CD4-positive, alpha-beta T cell treated with Interleukin-1 beta for 1 hour (primary cell): Measurements from ENCODE around the gene LTBP1.

Experiments
- DNase-seq, 2 donors: peaks; one replicate each; pipeline ENCODE4 v3.0.0-alpha.2; 2020 to 2022

The LTBP1 gene

GRCh38 chr2:33121416-33121815, 174.7 kb downstream of the LTBP1 start:
- DNase-seq: no peak

DNA sequence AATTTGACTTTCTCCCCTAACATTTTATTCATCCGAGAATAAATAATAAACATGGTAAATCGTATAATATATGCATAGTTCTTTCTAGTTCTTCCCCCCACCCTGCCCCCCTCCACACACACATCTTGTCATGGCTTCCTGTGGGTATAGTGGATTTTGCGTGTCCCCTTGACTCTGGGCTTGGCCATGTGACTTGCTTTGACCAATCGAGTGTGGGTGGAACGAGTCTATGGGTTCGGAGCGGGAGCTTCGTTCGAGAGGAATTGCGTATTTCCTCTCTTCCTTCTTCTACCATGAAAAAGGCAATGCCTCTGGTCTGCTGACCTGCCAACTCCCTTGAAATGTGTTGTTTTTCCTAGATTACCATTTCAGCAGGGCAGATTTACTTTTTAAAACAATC, 175.2 kb downstream of the LTBP1 start:
- no peak for DNase-seq

DNA sequence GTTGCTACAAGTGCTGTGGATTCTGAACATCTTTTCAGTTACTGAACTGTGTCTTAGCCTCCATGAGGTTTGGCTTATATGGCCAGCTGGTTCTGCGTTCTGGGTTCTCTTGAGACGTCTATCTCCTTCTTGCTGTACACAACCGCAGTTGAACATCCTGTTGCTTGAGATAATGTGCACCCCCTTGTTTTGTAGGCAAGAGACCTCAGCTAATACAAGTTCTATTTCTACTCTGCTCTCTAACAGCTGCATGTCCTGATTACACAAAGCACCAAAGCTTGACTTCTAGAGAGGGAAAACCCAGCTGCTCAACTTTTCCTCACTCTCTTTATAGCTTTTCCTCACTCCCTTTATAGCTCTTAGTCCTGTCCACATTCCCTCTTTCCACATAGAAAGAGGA, 176.0 kb downstream of the LTBP1 start:
- no peak for DNase-seq

DNA sequence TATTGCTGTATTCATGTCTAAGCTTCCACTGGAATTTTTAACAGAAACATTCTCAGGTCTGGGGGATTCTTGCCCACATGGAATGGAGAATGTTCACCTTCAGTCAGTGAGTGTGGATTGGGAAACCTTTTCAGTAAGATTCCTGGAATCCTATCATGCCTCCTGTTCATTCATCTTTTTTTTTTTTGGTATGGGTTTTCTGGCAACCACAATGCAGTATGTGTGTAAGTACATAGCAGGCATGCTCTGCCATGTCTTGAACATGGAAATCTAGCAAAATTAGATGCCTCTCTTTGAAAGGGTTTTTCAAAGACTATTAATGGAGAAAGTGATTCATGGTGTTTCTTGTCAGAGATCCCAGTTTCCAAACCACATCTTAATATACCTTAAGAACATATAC, 176.5 kb downstream of the LTBP1 start:
- no peak for DNase-seq

DNA sequence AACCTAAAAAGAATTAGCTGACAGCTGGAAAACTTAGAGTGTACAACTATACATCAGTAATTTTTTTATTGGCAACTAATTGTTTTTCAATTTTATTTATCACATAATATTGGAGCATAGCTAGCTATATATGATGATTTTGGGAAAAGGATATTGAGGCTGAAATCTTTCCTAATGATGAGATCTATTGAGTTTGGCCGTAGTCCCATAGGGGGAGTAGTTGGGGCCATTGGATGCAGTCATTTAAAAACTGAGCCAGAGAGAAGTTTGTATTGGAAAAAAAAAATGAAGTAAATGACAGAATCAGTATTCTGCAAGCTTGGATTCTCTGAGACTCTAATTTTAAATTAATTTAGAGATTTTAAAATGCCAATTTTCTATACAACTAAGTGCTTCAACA, 179.8 kb downstream of the LTBP1 start:
- no peak for DNase-seq

GRCh38 chr2:33126958-33127357, 180.2 kb downstream of the LTBP1 start:
- DNase-seq: no peak

DNA sequence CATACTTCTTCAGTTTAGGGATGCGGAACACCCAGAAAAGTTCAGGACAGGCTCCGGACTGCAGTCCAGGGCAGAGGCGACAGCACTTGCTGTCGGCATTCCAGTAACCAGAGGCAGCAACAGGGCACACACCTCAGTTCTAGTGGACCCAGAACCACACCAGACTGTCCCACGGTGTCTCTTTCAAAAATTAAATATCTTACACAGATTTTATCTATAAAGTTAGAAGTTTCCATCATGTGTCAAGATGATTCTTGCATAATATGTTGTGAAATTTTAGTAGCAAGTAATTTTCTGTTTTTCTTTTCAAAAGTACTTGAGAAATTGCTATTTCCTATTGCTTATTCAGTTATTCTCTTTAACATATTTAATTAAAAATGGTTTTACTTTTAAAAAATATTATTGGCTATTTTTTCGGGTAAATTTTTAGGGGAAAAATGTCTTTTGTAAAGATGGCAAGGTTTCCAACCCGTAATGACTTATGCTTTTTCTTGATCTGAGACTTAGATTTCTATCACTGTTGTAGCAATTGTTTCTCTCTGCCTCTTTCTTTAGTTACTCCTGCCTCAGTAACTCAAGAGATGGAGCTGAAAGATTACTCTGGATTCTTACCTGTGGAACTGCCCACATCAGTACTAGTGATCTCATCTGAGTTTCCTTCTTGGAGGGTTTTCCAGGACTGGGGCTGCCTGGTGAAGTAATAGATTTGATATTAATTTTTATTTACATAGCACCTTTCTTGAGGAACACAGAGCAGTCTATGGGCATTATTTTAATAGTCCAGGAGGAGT, 182.7 kb downstream of the LTBP1 start:
- no peak for DNase-seq

- no peak for DNase-seq
Observed at GRCh38 chr2:33130054-33130447, 183.3 kb downstream of the LTBP1 start.

- DNase-seq: no peak
Observed at GRCh38 chr2:33130544-33130943, 183.8 kb downstream of the LTBP1 start.

- no peak for DNase-seq
Observed at GRCh38 chr2:33131111-33131510, 184.4 kb downstream of the LTBP1 start.

- no peak for DNase-seq
Observed at GRCh38 chr2:33131749-33132148, 185.0 kb downstream of the LTBP1 start.

GRCh38 chr2:33133454-33133952, 186.8 kb downstream of the LTBP1 start:
- DNase-seq: no peak

DNA sequence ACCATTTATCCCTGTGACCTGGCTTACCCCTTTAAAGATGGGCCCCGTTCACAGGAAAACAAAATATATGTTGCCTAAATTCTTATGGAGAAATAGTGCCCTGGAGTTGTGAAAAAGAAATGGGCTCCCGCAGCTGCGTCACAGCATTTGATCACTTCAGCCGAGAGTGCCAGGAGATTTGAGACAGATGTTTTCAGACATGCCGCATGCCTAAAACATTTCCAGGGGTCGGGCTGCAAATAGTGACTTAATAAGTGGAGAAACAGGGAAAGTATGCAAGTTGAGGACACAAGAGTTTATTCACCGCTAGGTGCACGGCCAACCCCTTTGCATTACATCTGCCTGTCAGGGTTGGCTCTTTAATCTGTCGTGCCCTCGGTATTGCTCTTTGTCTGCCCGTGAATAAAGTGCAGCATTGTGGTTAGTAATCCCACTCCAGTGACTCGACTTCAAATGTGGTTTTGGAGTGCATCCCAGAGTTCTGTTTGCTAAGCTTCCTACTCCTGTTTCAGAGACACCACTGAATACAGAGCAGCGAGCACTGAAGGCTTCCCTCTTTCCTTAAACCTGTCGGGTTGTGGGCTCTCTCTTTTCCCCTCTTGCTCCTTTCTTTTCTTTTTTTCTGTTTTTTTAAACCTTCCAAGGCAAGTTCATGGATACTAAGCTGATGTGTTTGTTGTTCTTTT, 187.5 kb downstream of the LTBP1 start:
- no peak for DNase-seq

DNA sequence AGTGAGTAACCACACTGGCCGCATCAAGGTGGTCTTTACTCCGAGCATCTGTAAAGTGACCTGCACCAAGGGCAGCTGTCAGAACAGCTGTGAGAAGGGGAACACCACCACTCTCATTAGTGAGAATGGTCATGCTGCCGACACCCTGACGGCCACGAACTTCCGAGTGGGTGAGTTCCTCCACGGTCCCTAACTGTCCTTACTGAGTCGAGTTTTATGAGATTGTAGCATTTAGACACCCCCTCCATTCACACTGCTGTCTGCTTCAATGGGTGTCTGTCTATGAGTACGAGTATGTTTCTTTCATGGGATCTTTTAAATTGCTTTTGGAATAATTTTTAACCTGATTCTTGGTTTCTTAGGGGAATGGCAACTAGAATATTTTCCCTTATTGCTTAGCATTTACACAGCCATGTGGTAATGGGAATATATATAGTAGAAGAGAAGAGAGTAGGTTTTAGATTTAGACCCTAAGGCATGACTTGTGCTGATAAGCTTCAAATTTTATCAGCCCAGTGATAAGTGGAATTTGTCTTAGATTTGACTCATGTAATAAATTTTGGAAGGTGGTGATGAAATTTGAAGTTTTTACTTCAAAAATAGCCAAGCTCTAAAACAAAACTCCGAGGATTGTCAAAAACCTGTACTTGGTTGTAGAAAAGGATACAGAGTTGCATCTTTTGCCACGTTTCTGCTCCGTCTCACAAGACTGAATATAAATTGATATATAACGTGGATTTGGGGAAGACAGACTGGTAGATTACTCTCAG, 188.2 kb downstream of the LTBP1 start:
- DNase-seq: no peak

DNA sequence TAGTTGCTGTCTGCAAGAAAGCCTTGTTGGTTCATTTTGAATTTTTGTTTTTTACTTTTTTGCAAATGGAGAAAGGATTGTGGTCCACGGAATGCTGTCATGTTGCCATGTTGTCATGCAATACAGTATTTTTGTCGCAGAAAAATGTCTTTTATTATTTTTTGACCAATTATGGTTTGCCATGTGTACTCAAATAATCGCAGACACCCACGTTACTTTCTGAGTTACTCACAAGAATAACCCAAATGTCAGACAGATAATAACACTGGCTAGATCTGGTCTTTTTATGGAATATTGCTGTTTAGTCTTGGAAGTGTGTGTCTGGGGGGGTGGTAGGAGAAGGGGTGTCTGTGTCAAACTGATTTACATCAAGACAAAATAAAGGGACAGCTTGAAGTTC, 188.9 kb downstream of the LTBP1 start:
- no peak for DNase-seq

DNA sequence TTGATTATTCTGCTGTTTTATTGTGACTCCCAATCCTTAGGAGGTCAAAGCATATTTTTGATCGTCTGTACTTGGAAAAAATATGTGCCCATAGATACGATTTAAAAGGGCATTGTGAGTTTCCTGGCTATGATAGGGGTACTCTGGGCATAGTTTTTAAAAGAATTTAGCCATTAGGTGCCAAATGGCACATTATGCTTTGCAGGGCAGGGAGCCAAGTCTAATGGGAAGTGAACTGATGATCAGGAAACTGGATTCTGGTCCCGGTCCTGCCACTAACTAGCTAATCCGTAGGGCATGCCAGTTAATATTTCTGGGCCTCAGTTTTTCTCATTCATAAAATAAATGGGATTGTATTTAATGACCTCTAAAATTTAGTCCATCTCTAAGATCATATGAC, 189.3 kb downstream of the LTBP1 start:
- DNase-seq: no peak

- DNase-seq: no peak
Observed at GRCh38 chr2:33136566-33136965, 189.8 kb downstream of the LTBP1 start.

GRCh38 chr2:33137331-33137730, 190.6 kb downstream of the LTBP1 start:
- DNase-seq: no peak

DNA sequence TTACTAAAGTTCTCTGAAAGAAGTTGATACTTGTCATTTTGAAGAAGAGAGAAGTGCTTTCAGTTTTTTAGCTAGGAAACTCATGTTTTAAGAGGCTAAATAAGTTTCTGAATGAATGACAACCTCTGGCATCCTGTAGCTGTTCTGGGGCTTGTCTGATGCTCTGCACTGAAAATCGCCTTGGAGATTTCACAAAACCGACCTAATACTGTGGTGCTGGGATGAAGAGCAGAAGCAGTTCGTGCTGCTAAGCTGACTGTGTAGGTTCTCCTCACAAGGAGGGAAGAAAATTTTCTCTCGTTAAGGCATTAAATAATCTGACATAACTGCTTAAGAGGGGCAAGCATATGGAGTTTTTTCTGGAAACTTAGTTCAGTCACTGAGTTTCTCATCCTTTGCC, 193.2 kb downstream of the LTBP1 start:
- DNase-seq: no peak

DNA sequence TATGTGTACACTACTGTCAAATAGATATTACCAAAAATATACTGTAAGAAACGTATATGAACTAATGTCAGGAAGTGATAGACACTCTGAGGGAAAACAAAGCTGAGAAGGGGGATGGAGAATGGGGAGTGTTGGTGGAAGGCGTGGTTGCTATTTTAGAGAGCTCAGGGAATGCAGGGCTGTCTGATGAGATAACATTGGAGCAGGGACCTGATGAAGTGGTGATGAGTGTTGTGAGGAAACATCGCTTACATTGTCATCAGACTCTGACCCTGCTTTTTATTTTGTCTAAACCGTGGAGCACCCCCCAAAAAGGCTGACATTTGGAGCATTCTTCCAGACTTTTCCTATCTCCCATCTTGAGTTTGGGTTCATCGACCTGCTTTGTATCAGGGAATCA, 194.7 kb downstream of the LTBP1 start:
- DNase-seq: no peak

DNA sequence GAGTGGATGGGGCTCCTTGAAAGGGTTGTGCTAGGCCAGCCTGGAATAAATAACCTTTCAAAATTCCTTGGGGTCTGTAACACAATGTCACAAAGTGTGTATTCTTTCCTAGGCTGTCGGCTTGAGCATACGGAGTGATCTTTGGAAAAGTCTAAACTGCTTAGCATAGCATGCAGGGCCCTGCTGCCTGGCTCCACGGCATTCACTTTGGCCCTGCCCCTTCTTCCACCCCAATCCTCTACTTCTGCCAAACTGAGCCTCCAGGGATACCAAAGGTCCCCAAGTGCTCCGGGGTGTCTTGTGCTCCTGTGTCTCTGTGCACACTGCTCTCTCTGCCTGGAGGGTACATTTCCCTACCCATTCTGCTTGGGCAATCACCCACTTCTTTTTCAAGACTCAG, 196.1 kb downstream of the LTBP1 start:
- DNase-seq: no peak

- DNase-seq: no peak
Observed at GRCh38 chr2:33144243-33144642, 197.5 kb downstream of the LTBP1 start.

- DNase-seq: no peak
Observed at GRCh38 chr2:33145459-33145858, 198.7 kb downstream of the LTBP1 start.

DNA sequence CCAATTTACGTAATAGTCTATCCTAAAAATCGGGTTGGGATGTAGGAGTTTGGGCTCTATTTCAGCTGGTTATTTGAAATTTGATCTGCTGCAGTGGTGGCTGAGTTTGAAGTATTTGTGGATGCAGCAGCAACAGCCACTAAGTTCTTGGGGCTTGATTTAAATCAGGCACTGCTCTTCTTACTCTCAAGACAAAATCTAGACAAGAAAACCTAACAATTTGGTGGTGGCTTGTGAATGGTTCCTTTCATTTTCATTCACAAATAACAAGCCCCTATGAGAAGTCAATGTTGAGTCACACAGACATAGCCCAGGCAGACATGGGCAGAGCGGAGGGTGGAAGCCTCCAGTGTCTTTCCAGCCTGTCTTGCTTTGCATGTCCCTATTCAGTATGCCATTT, 199.3 kb downstream of the LTBP1 start:
- no peak for DNase-seq
